Thoracic aorta (tissue), 2 donors: Measurements from ENCODE around the gene DNAJB8. TPM values are rescaled to one million over a fixed set of nuclear protein-coding genes. Genes with fewer than 3 reads are reported as not detected.

Experiments
- ATAC-seq: fragments of 150-250 bp; one replicate; pipeline ENCODE4 v1.8.0; 2017; ENCODE audit warnings: low read depth; ENCODE audit not compliant: insufficient number of reproducible peaks, low FRiP score
- DNase-seq: peaks from one replicate; pipeline ENCODE4 v3.0.0-alpha.2; 2020; ENCODE audit warnings: low spot score
- H3K27ac ChIP-seq, 2 donors: fragments of 200-600 bp; sonication (generic); 1 replicate in 1 of 2; 2 replicates in 1 of 2; pipeline ENCODE4 v1.5.1; 2016; ENCODE audit warnings: mild to moderate bottlenecking in 2 of 2, moderate library complexity in 2 of 2
- H3K27me3 ChIP-seq: fragments of 200-600 bp; sonication (generic); replicated peaks from 2 replicates; pipeline ENCODE4 v1.6.0; 2016; ENCODE audit warnings: mild to moderate bottlenecking; ENCODE audit not compliant: insufficient read depth
- H3K36me3 ChIP-seq: fragments of 200-600 bp; sonication (generic); one replicate; pipeline ENCODE4 v1.5.1; 2016
- H3K4me1 ChIP-seq, 2 donors: fragments of 200-600 bp; sonication (generic); 1 replicate in 1 of 2; 2 replicates in 1 of 2; pipeline versions ENCODE4 v1.5.1 to v1.6.0; 2016; ENCODE audit warnings: low read depth in 2 of 2, mild to moderate bottlenecking in 1 of 2; ENCODE audit not compliant: control insufficient read depth in 1 of 2
- H3K4me3 ChIP-seq: fragments of 200-600 bp; sonication (generic); 2 replicates; pipeline ENCODE4 v1.5.1; 2016; ENCODE audit warnings: mild to moderate bottlenecking
- H3K9me3 ChIP-seq: fragments of 200-600 bp; sonication (generic); 2 replicates; pipeline ENCODE4 v1.5.1; 2016
- total RNA-seq, 2 donors: library from RNA; depleted of rRNA; stranded (reverse); fragments of >200 nt; gene quantifications; one replicate each; pipeline versions ENCODE4 v1.1.0 to v1.2.3, GENCODE V29; 2016
- TF ChIP-seq, protein P1 (sequence below): fragments of 200-600 bp; sonication (generic); IDR thresholded peaks from one replicate; pipeline ENCODE4 v1.5.1; 2019; ENCODE audit warnings: antibody characterized with exemption

The DNAJB8 gene
- total RNA-seq, 2 donors from 2014 or later, result not detected

DNA sequence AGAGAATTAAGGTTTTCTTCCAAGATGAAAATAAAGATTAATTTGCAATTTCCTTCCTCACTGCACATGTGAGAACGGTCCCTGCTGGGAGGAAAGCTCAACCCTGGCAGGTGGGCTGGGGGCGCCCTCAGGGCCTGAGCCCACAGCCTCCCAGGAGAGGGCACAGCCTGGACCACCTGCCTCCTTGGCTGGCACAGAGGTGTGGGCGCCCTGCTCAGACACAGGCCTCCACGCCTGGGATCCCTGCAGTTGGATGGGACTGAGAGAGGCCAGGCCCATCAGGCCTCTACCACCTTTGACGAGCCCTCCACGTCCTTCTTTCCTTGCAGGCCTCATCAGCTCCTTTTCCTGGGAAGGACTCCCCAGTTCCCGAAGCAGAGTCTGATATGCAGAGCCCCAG is 46.4 kb downstream of the DNAJB8 start:
- no peak for DNase-seq
- TF ChIP-seq, protein P1, sequence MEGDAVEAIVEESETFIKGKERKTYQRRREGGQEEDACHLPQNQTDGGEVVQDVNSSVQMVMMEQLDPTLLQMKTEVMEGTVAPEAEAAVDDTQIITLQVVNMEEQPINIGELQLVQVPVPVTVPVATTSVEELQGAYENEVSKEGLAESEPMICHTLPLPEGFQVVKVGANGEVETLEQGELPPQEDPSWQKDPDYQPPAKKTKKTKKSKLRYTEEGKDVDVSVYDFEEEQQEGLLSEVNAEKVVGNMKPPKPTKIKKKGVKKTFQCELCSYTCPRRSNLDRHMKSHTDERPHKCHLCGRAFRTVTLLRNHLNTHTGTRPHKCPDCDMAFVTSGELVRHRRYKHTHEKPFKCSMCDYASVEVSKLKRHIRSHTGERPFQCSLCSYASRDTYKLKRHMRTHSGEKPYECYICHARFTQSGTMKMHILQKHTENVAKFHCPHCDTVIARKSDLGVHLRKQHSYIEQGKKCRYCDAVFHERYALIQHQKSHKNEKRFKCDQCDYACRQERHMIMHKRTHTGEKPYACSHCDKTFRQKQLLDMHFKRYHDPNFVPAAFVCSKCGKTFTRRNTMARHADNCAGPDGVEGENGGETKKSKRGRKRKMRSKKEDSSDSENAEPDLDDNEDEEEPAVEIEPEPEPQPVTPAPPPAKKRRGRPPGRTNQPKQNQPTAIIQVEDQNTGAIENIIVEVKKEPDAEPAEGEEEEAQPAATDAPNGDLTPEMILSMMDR, result no peak
- Histone ChIP-seq H3K4me1 (no peaks in the 10 kb centered on the region), H3K27ac (no peak overlapping the region), H3K36me3 (no peaks in the 10 kb centered on the region), H3K4me3 (no peak overlapping the region), H3K9me3 (no peaks in the 10 kb centered on the region), H3K27me3 (no peaks in the 10 kb centered on the region)
- no peak for ATAC-seq

DNA sequence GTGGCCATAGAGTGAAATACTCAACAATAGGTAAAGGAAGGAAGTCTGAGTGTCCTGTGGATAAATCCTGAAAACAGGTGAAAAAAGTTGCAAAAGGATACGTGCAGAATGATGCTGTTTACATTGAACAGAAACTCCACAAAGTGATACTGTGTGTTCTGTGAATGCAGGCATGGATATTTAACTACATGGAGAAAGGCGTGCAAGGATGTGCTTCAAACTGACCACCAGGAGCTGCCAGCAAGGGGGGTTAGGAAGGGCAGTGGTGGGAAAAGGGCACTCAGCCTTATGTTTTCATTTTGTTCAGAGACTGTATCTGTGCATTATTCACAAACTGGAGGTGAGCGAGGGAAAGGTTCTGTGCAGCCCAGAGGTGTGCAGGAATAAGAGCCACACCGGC is 47.4 kb downstream of the DNAJB8 start:
- no peak for DNase-seq
- Histone ChIP-seq H3K27me3 (no peaks in the 10 kb centered on the region), H3K4me1 (no peaks in the 10 kb centered on the region), H3K9me3 (no peaks in the 10 kb centered on the region), H3K27ac (no peak overlapping the region), H3K36me3 (no peaks in the 10 kb centered on the region), H3K4me3 (no peak overlapping the region)
- ATAC-seq, result no peak
- TF ChIP-seq, protein P1, result no peak

DNA sequence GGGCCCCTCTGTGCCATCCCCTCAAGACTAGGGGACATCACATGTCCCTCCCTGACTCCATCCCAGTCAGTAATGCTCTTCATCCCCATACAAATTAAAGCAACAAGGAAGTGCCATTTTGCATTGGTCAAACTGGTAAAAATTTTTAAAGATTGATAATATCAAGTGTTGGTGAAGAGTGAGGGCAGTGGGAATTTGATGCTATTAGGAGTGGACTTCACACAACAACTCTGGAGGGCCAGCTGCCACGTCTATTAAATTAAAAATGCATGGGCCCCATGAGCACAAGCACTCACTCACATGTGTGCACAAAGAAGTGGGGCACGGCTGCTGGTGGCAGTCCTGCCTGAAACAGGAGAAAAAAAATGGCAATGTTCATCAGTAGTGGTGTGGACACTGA is 47.8 kb downstream of the DNAJB8 start:
- ATAC-seq (no peak), DNase-seq (no peak)
- Histone ChIP-seq H3K4me3 (no peak overlapping the region), H3K27ac (no peak overlapping the region), H3K36me3 (no peaks in the 10 kb centered on the region), H3K27me3 (no peaks in the 10 kb centered on the region), H3K4me1 (no peaks in the 10 kb centered on the region), H3K9me3 (no peaks in the 10 kb centered on the region)
- TF ChIP-seq, protein P1, result no peak

DNA sequence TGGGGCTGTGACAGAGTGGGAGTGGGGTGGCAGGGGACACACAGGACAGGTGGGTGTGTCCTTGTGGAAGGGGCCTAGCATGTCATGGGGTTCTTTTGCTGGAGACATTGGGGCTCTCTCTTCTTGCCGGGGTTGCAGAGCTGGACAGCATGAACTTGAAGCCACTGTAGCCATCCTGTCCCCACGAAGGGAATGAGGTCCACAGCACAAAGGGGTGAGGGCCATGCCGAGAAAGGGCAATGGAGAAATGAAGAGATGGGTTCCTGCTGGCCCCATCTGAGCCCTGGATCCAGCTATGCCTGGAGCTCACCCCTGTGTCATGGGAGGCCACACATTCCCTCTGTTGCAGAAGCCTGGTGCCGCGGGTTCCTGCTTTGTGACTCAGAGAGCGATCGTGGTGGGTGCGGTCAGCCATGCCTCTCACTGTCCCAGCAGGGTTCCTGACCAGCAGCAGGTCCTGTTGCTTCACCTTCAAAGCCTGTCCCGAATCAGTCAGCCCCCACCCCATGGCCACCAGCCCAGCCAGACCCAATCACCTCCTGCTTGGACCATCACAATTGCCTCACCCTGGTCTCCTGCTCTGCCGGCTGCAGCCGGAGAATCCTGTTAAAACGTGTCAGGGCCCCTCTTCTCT is 50.0 kb downstream of the DNAJB8 start:
- DNase-seq (no peak), ATAC-seq (no peak)
- Histone ChIP-seq H3K27ac (no peak overlapping the region), H3K4me3 (no peak overlapping the region), H3K27me3 (no peaks in the 10 kb centered on the region), H3K9me3 (no peaks in the 10 kb centered on the region), H3K36me3 (no peaks in the 10 kb centered on the region), H3K4me1 (no peaks in the 10 kb centered on the region)
- TF ChIP-seq, protein P1, result no peak

GRCh38 chr3:128415773-128416577 is 50.7 kb downstream of the DNAJB8 start:
- H3K27ac ChIP-seq, result no peak overlapping the region
- no peaks in the 10 kb centered on the region for H3K27me3 ChIP-seq
- no peaks in the 10 kb centered on the region for H3K36me3 ChIP-seq
- DNase-seq (no peak), ATAC-seq (no peak)
- TF ChIP-seq, protein P1, result no peak
- no peaks in the 10 kb centered on the region for H3K4me1 ChIP-seq
- H3K9me3 ChIP-seq, result no peaks in the 10 kb centered on the region
- H3K4me3 ChIP-seq, result no peak overlapping the region
